ENCODE measurements around the gene KRT20.
A peak's percentile ranks its signal among the peaks of the same experiment; 100 is the strongest.

GRCh38 chr17:40909351-40909750 lies 24.3 kb upstream of the KRT20 start:
- peak; percentile 81 for TF ChIP-seq CTCF (IDR thresholded peaks at IDR 0.05; ENCODE audit: borderline replicate concordance, extremely low read depth, low read length, poor library complexity, severe bottlenecking)
- no peak for TF ChIP-seq EZH2 (IDR thresholded peaks at IDR 0.05; ENCODE audit: borderline replicate concordance, low read depth, low read length, severe bottlenecking)
